HepG2 (cell line): ENCODE results near the gene SAMD4A. TPM values are rescaled to one million over a fixed set of nuclear protein-coding genes. Genes with fewer than 3 reads are reported as not detected.

Experiments used
- ADNP ChIP-seq: sonication (generic); formaldehyde crosslinking; IDR thresholded peaks from 2 replicates; pipeline ENCODE4 v1.4.0; 2020; ENCODE audit warnings: missing genetic modification reagents
- ATF7-NPFF ChIP-seq: sonication (generic); formaldehyde crosslinking; IDR thresholded peaks from 2 replicates; pipeline ENCODE4 v1.8.1; 2023; ENCODE audit warnings: mild to moderate bottlenecking, low read depth, missing genetic modification reagents, moderate library complexity
- CBFB ChIP-seq: sonication (generic); formaldehyde crosslinking; IDR thresholded peaks from 2 replicates; pipeline ENCODE4 v1.4.0; 2020; ENCODE audit warnings: missing genetic modification reagents
- ERF ChIP-seq: IDR thresholded peaks from 2 replicates; pipeline ENCODE4 v1.6.1; 2018; ENCODE audit warnings: missing biosample characterization, missing genetic modification reagents
- GPBP1L1 ChIP-seq: sonication (generic); formaldehyde crosslinking; IDR thresholded peaks from 2 replicates; pipeline ENCODE4 v1.5.0; 2020; ENCODE audit warnings: mild to moderate bottlenecking, missing genetic modification reagents
- GTF3A ChIP-seq: sonication (generic); formaldehyde crosslinking; conservative IDR thresholded peaks from 2 replicates; pipeline ENCODE4 v1.4.0; 2020; ENCODE audit warnings: mild to moderate bottlenecking, missing genetic modification reagents
- HNF4A ChIP-seq: sonication (generic); formaldehyde crosslinking; IDR thresholded peaks from 2 replicates; pipeline ENCODE4 v1.4.0; 2020; ENCODE audit warnings: missing genetic modification reagents
- HNRNPLL ChIP-seq: fragments of 200-400 bp; formaldehyde crosslinking; IDR thresholded peaks from 2 replicates; pipeline ENCODE4 v1.6.1; 2017; ENCODE audit warnings: mild to moderate bottlenecking, low read depth, low read length; ENCODE audit not compliant: poor library complexity, severe bottlenecking
- ISL2 ChIP-seq: sonication (generic); formaldehyde crosslinking; IDR thresholded peaks from 2 replicates; pipeline ENCODE4 v1.5.0; 2020; ENCODE audit warnings: missing genetic modification reagents
- MAX ChIP-seq: IDR thresholded peaks from 2 replicates; pipeline ENCODE4 v1.6.1; 2012; ENCODE audit warnings: inconsistent platforms
- MTA1 ChIP-seq: sonication (generic); formaldehyde crosslinking; IDR thresholded peaks from 2 replicates; pipeline ENCODE4 v1.4.0; 2020; ENCODE audit warnings: missing genetic modification reagents, mild to moderate bottlenecking, borderline replicate concordance
- MYNN ChIP-seq: sonication (generic); formaldehyde crosslinking; IDR thresholded peaks from 2 replicates; pipeline ENCODE4 v1.4.0; 2020; ENCODE audit warnings: mild to moderate bottlenecking, low read depth, missing genetic modification reagents
- PLRG1 ChIP-seq: fragments of 450-650 bp; conservative IDR thresholded peaks from 2 replicates; pipeline ENCODE4 v1.6.1; 2016
- PLSCR1 ChIP-seq: sonication (generic); formaldehyde crosslinking; IDR thresholded peaks from 2 replicates; pipeline ENCODE4 v1.5.0; 2020; ENCODE audit warnings: missing genetic modification reagents, mild to moderate bottlenecking, borderline replicate concordance
- RFX1 ChIP-seq: fragments of 450-650 bp; IDR thresholded peaks from 2 replicates; pipeline ENCODE4 v1.6.1; 2017
- RFXAP ChIP-seq: sonication (generic); formaldehyde crosslinking; IDR thresholded peaks from 2 replicates; pipeline ENCODE4 v1.4.0; 2020; ENCODE audit warnings: missing genetic modification reagents, borderline replicate concordance
- SOX5 ChIP-seq: IDR thresholded peaks from 2 replicates; pipeline ENCODE4 v1.6.1; 2016; ENCODE audit warnings: borderline replicate concordance
- ZBTB7B ChIP-seq: sonication (generic); formaldehyde crosslinking; IDR thresholded peaks from 2 replicates; pipeline ENCODE4 v1.4.0; 2020; ENCODE audit warnings: missing genetic modification reagents
- ZGPAT ChIP-seq: IDR thresholded peaks from 2 replicates; pipeline ENCODE4 v1.6.1; 2016; ENCODE audit warnings: mild to moderate bottlenecking
- ZNF10 ChIP-seq: sonication (generic); formaldehyde crosslinking; IDR thresholded peaks from 2 replicates; pipeline ENCODE4 v1.4.0; 2020; ENCODE audit warnings: mild to moderate bottlenecking, low read depth, missing genetic modification reagents, borderline replicate concordance
- ZNF34 ChIP-seq: sonication (generic); formaldehyde crosslinking; IDR thresholded peaks from 2 replicates; pipeline ENCODE4 v1.4.0; 2020; ENCODE audit warnings: mild to moderate bottlenecking, missing genetic modification reagents, borderline replicate concordance
- ZNF687 ChIP-seq: sonication (generic); formaldehyde crosslinking; IDR thresholded peaks from 2 replicates; pipeline ENCODE4 v1.5.1; 2020; ENCODE audit warnings: mild to moderate bottlenecking, missing genetic modification reagents, moderate library complexity
- ZNF841 ChIP-seq: sonication (generic); formaldehyde crosslinking; IDR thresholded peaks from 2 replicates; pipeline ENCODE4 v1.8.1; 2023; ENCODE audit warnings: missing genetic modification reagents, borderline replicate concordance
- ZSCAN30 ChIP-seq: sonication (generic); formaldehyde crosslinking; IDR thresholded peaks from 2 replicates; pipeline ENCODE4 v1.5.0; 2020; ENCODE audit warnings: mild to moderate bottlenecking, missing genetic modification reagents
- polyA plus RNA-seq, 8 experiments: library from polyadenylated mRNA; depleted of rRNA in 3 of 8; stranded (reverse) in 7 of 8; unstranded in 1 of 8; fragments of >200 nt; fragmentation: Illumina TruSeq in 4 of 8; extraction: Trizol in 4 of 8; gene quantifications; 2 replicates each; pipeline versions ENCODE4 v1.2.1 to v1.2.3, GENCODE V29; 2011 to 2016; ENCODE audit warnings: low read depth in 4 of 8, missing spikeins in 1 of 8, mixed read lengths in 1 of 8; ENCODE audit not compliant: insufficient read depth in 1 of 8
- total RNA-seq, 5 experiments: library from RNA; depleted of rRNA; stranded (reverse); fragments of >200 nt; fragmentation: Illumina TruSeq; extraction: Trizol; gene quantifications; 2 replicates each; pipeline ENCODE4 v1.2.3, GENCODE V29; 2016; ENCODE audit warnings: low read depth in 1 of 5

SAMD4A gene
- total and polyA plus RNA-seq, 2 of the 13 experiments (the other 11 are each of a cell fraction or from before 2014, with no cell fraction given): 11.8 to 13.0 TPM

- no peak for TF ChIP-seq CBFB (CRISPR knock-in tag)
- TF ChIP-seq ZNF687 (CRISPR knock-in tag): peak; percentile 12; the same call in 1 of the 2 replicates
- TF ChIP-seq ADNP: no peak
- no peak for TF ChIP-seq ZNF34 (CRISPR knock-in tag)
- TF ChIP-seq ZBTB7B: 0 out of 2 replicates have a peak, but pooled peaks have one; percentile 44
- TF ChIP-seq HNF4A: no peak
- TF ChIP-seq RFXAP: no peak
- TF ChIP-seq ATF7-NPFF: peak; percentile 19; the same call in 1 of the 2 replicates
- no peak; the same call in 1 of the 2 replicates for TF ChIP-seq ISL2 (CRISPR knock-in tag)
- no peak for TF ChIP-seq ZSCAN30
- TF ChIP-seq ZGPAT (CRISPR knock-in tag): peak; percentile 74
- TF ChIP-seq ZNF10 (CRISPR knock-in tag): no peak
- peak; percentile 68 for TF ChIP-seq ERF
- no peak for TF ChIP-seq PLSCR1 (CRISPR knock-in tag)
- TF ChIP-seq HNRNPLL: no peak
- peak; percentile 46 for TF ChIP-seq MAX
- no peak for TF ChIP-seq RFX1
- TF ChIP-seq PLRG1: no peak
- TF ChIP-seq ZNF841: no peak; the same call in 1 of the 2 replicates
- no peak; the same call in 1 of the 2 replicates for TF ChIP-seq SOX5 (CRISPR knock-in tag)
- no peak for TF ChIP-seq GTF3A
- no peak for TF ChIP-seq MTA1
- no peak for TF ChIP-seq GPBP1L1 (CRISPR knock-in tag)
- TF ChIP-seq MYNN (CRISPR knock-in tag): no peak
Observed at GRCh38 chr14:54565785-54566409, 1.0 kb upstream of the SAMD4A start (continued).
